ENCODE data around the gene ZNF534.
"Not testable (repeated sequence)": the region's sequence is repeated elsewhere in the genome, so short reads cannot be mapped to it uniquely, and the experiment has no call there.

ZNF534 gene

GRCh38 chr19:52444506-52444905 is 15.6 kb downstream of the ZNF534 start:
- no peak overlapping the region for H3K27ac ChIP-seq
- no peak for TF ChIP-seq ZFX (IDR thresholded peaks at IDR 0.05; ENCODE audit: borderline replicate concordance)
- no peak for TF ChIP-seq CTCF (IDR thresholded peaks at IDR 0.05)

DNA sequence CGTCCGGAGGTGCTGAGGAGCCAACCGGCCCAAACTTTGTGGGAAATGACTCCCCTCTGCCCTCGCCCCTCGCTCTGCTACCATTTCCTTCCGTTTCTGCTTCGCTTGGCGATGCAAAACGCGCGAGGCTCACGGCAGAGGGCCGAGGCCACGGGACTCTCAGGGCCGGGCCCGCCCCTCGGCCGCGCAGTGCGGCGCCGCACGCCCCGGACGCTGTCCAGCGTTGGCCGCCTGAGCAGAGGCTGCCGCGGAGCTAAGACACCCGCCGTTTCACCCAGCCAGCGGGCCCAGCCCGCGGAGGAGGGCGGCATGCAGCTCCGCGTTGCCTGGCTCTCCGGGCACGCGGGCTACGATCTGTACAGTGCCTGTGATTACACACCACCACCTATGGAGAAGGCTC is 22.3 kb downstream of the ZNF534 start:
- no peak overlapping the region for H3K27ac ChIP-seq
- TF ChIP-seq ZFX (IDR thresholded peaks at IDR 0.05; ENCODE audit: borderline replicate concordance) (no peak), CTCF (IDR thresholded peaks at IDR 0.05) (no peak)

GRCh38 chr19:52453324-52454094 is 24.6 kb downstream of the ZNF534 start, which contains the start of gene ZNF578:
Gene ZNF578, plus strand, starts transcription at chr19:52453553. Its CDS starts 48,293 bp downstream, at chr19:52501846.
- H3K27ac ChIP-seq = peak within 1 kb of the TSS; percentile 34; the same call in 1 of the 2 replicates
- TF ChIP-seq ZFX (IDR thresholded peaks at IDR 0.05; ENCODE audit: borderline replicate concordance) = no peak
- no peak for TF ChIP-seq CTCF (IDR thresholded peaks at IDR 0.05)

GRCh38 chr19:52464798-52465470 is 36.0 kb downstream of the ZNF534 start:
- no peak overlapping the region for H3K27ac ChIP-seq
- TF ChIP-seq ZFX (IDR thresholded peaks at IDR 0.05; ENCODE audit: borderline replicate concordance) = no peak
- TF ChIP-seq CTCF (IDR thresholded peaks at IDR 0.05) = peak; percentile 59

GRCh38 chr19:52473655-52474350 is 44.9 kb downstream of the ZNF534 start:
- no peak overlapping the region for H3K27ac ChIP-seq
- TF ChIP-seq CTCF (IDR thresholded peaks at IDR 0.05) (no peak), ZFX (IDR thresholded peaks at IDR 0.05; ENCODE audit: borderline replicate concordance) (no peak)

DNA sequence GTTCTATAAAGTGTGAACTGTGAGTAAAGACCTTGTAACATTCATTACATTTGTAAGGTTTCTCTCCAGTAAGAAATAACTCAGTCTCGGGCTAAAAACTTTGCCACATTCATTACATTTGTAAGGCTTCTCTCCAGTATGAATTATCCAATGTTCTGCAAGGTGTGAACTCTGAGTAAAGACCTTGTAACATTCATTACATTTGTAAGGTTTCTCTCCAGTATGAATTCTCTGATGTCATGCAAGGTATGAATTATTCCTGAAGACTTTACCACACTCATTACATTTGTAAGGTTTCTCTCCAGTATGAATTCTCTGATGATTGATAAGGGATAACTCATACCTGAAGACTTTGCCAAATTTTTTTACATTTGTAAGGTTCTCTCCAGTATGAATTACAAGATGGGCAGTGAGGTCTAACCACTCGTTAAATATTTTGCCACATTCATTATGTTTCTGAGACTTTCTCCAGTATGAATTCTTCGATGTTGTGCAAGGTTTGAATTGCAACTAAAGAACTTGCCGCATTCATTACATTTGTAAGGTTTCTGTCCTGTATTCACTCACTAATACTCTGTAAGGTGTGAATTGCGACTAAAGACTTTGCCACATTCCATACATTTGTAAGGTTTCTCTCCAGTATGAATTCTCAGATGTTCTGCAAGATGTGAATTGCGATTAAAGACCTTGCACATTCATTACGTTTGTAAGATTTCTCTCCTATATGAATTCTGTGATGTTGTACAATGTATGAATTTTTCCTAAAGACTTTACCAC is 45.6 kb downstream of the ZNF534 start:
- no peak overlapping the region for H3K27ac ChIP-seq
- no peak for TF ChIP-seq CTCF (IDR thresholded peaks at IDR 0.05)
- TF ChIP-seq ZFX (IDR thresholded peaks at IDR 0.05; ENCODE audit: borderline replicate concordance) = no peak

DNA sequence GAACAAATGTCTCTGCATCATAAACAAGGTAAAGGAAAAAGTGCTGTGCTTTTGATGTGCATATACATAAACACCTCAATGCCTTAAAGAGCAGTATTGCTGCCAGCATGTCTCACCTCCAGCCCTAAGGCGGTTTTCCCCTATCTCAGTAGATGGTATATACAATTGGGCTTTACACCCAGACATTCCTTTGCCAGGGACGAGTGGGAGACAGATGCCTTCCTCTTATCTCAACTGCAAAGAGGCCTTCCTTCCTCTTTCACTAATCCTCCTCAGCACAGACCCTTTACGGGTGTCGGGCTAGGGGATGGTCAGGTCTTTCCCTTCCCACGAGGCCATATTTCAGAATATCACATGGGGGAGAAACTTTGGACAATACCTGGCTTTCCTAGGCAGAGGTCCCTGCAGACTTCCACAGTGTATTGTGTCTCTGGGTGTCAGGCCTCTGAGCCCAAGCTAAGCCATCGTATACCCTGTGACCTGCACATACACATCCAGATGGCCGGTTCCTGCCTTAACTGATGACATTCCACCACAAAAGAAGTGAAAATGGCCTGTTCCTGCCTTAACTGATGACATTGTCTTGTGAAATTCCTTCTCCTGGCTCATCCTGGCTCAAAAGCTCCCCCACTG is 55.3 kb downstream of the ZNF534 start:
- H3K27ac ChIP-seq = not testable (repeated sequence)

GRCh38 chr19:52485064-52485463 is 56.1 kb downstream of the ZNF534 start:
- not testable (repeated sequence) for H3K27ac ChIP-seq

DNA sequence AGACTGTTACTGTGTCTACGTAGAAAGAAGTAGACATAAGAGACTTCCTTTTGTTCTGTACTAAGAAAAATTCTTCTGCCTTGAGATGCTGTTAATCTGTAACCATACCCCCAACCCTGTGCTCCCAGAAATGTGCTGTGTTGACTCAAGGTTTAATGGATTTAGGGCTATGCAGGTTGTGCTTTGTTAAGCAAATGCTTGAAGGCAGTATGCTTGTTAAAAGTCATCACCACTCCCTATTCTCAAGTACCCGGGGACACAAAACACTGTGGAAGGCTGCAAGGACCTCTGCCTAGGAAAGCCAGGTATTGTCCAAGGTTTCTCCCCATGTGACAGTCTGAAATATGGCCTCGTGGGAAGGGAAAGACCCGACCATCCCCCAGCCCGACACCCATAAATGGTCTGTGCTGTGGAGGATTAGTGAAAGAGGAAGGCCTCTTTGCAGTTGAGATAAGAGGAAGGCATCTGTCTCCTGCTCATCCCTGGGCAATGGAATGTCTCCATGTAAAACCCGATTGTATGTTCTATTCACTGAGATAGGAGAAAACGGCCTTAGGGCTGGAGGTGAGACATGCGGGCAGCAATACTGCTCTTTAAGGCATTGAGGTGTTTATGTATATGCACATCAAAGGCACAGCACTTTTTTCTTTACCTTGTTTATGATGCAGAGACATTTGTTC is 56.8 kb downstream of the ZNF534 start:
- H3K27ac ChIP-seq = not testable (repeated sequence)
